Measurements from ENCODE around the gene LSG1.

Gene LSG1

GRCh38 chr3:194686816-194687637 is 15.0 kb upstream of the LSG1 start:
- peak in 1 of 2 donors; percentile 9 for DNase-seq (ENCODE audit: low read depth in 2 of 2)

GRCh38 chr3:194686414-194686815 is 14.4 kb upstream of the LSG1 start:
- no peak for DNase-seq (ENCODE audit: low read depth in 2 of 2)

GRCh38 chr3:194685718-194686413 is 13.9 kb upstream of the LSG1 start, which contains the start of gene FAM43A:
TSS of gene FAM43A (plus strand) at chr3:194685883. CDS start at chr3:194686827, 944 bp downstream.
- peak; percentile 74 to 75 for DNase-seq (ENCODE audit: low read depth in 2 of 2)

- peak in 1 of 2 donors; percentile 47 for DNase-seq (ENCODE audit: low read depth in 2 of 2)
These were observed 13.2 kb upstream of the LSG1 start for GRCh38 chr3:194685065-194685717.

- no peak for DNase-seq (ENCODE audit: low read depth in 2 of 2)
These were observed 11.4 kb upstream of the LSG1 start for GRCh38 chr3:194683380-194683779.

- DNase-seq (ENCODE audit: low read depth in 2 of 2), result peak; percentile 44 to 51
These were observed 10.8 kb upstream of the LSG1 start for GRCh38 chr3:194682694-194683310.

- DNase-seq (ENCODE audit: low read depth in 2 of 2), result no peak
These were observed 10.2 kb upstream of the LSG1 start for GRCh38 chr3:194682189-194682693.

- DNase-seq (ENCODE audit: low read depth in 2 of 2), result no peak
These were observed 9.1 kb upstream of the LSG1 start for GRCh38 chr3:194680888-194681615.

GRCh38 chr3:194676471-194676870 is 4.5 kb upstream of the LSG1 start:
- DNase-seq (ENCODE audit: low read depth in 2 of 2), result no peak

- DNase-seq (ENCODE audit: low read depth in 2 of 2), result no peak
These were observed 3.7 kb upstream of the LSG1 start for GRCh38 chr3:194675680-194676079.

GRCh38 chr3:194675081-194675640 is 3.2 kb upstream of the LSG1 start:
- DNase-seq (ENCODE audit: low read depth in 2 of 2), result peak; percentile 68 to 75

GRCh38 chr3:194673761-194674160 is 1.8 kb upstream of the LSG1 start:
- DNase-seq (ENCODE audit: low read depth in 2 of 2), result no peak

GRCh38 chr3:194672876-194673275 is 885 bp upstream of the LSG1 start:
- no peak for DNase-seq (ENCODE audit: low read depth in 2 of 2)

- DNase-seq (ENCODE audit: low read depth in 2 of 2), result no peak
These were observed 486 bp downstream of the LSG1 start for GRCh38 chr3:194671511-194671899.

- no peak for DNase-seq (ENCODE audit: low read depth in 2 of 2)
These were observed 4.6 kb downstream of the LSG1 start for GRCh38 chr3:194667363-194667762.

GRCh38 chr3:194664857-194665256 is 7.1 kb downstream of the LSG1 start:
- DNase-seq (ENCODE audit: low read depth in 2 of 2), result no peak

- no peak for DNase-seq (ENCODE audit: low read depth in 2 of 2)
These were observed 10.0 kb downstream of the LSG1 start for GRCh38 chr3:194661946-194662345.

GRCh38 chr3:194661374-194661773 is 10.6 kb downstream of the LSG1 start:
- no peak for DNase-seq (ENCODE audit: low read depth in 2 of 2)

- DNase-seq (ENCODE audit: low read depth in 2 of 2), result no peak
These were observed 12.2 kb downstream of the LSG1 start for GRCh38 chr3:194659778-194660177.

GRCh38 chr3:194658477-194659242 is 13.3 kb downstream of the LSG1 start:
- DNase-seq (ENCODE audit: low read depth in 2 of 2), result no peak
